Activated T-cell treated with anti-CD3 and anti-CD28 coated beads, Interleukin-2, amount 50 U/mL, for 4 hours (primary cell): Measurements from ENCODE around the gene NKPD1. TPM values are rescaled to one million over a fixed set of nuclear protein-coding genes. Genes with fewer than 3 reads are reported as not detected.
A peak's percentile ranks its signal among the peaks of the same experiment; 100 is the strongest.

Experiments used
- ATAC-seq, 2 donors: fragments of 200-7000 bp; cut with Tn5 transposase; one replicate each; pipeline ENCODE4 v1.10.0; 2021
- DNase-seq: peaks from one replicate; pipeline ENCODE4 v3.0.0-alpha.2; 2020
- H3K27me3 Mint-ChIP-seq: one replicate; pipeline ENCODE4 v1.8.0; 2021; ENCODE audit warnings: low read depth, mixed read lengths
- H3K36me3 Mint-ChIP-seq: one replicate; pipeline ENCODE4 v1.8.0; 2022; ENCODE audit warnings: mixed read lengths; ENCODE audit not compliant: insufficient read depth
- H3K4me1 Mint-ChIP-seq: one replicate; pipeline ENCODE4 v1.8.0; 2021; ENCODE audit warnings: low read depth, mixed read lengths
- H3K4me3 Mint-ChIP-seq: one replicate; pipeline ENCODE4 v1.8.0; 2021; ENCODE audit warnings: mild to moderate bottlenecking, moderate library complexity, mixed read lengths
- H3K9me3 Mint-ChIP-seq: one replicate; pipeline ENCODE4 v1.8.0; 2021; ENCODE audit warnings: mixed read lengths
- total RNA-seq, 3 donors: library from RNA; stranded (reverse); gene quantifications; one replicate each; pipeline ENCODE4 v1.2.1, GENCODE V29; 2021

Gene NKPD1
- total RNA-seq, 3 donors from 2014 or later: 0.30 to 0.45 (median 0.33) TPM

- Mint-ChIP-seq H3K4me3 (peak overlapping the region; percentile 58), H3K4me1 (peaks cover 22% of the 10 kb centered on the region)
- ATAC-seq: peak; percentile 51 to 52
Observed at GRCh38 chr19:45153339-45154063, 7.3 kb downstream of the NKPD1 start.

GRCh38 chr19:45152504-45153338 is 8.1 kb downstream of the NKPD1 start:
- Mint-ChIP-seq H3K4me3 (peak overlapping the region; percentile 64), H3K27me3 (peaks cover 24% of the 10 kb centered on the region), H3K4me1 (peaks cover 22% of the 10 kb centered on the region), H3K36me3 (no peaks in the 10 kb centered on the region), H3K9me3 (no peaks in the 10 kb centered on the region)
- DNase-seq: peak; percentile 48
- ATAC-seq: peak; percentile 41 to 53

More at GRCh38 chr19:45153339-45154063, 7.3 kb downstream of the NKPD1 start:
- H3K27me3 Mint-ChIP-seq: peaks cover 31% of the 10 kb centered on the region
- H3K36me3 Mint-ChIP-seq: no peaks in the 10 kb centered on the region
- no peaks in the 10 kb centered on the region for H3K9me3 Mint-ChIP-seq
- DNase-seq: peak; percentile 47

GRCh38 chr19:45151821-45152503 is 8.8 kb downstream of the NKPD1 start:
- DNase-seq (no peak), ATAC-seq (peak in 1 of 2 donors; percentile 3)
- Mint-ChIP-seq H3K36me3 (no peaks in the 10 kb centered on the region), H3K27me3 (peaks cover 20% of the 10 kb centered on the region), H3K4me3 (peak overlapping the region; percentile 26), H3K9me3 (no peaks in the 10 kb centered on the region), H3K4me1 (peaks cover 22% of the 10 kb centered on the region)

- no peaks in the 10 kb centered on the region for H3K36me3 Mint-ChIP-seq
- ATAC-seq (no peak), DNase-seq (no peak)
- peaks cover 19% of the 10 kb centered on the region for H3K27me3 Mint-ChIP-seq
- H3K4me1 Mint-ChIP-seq: peaks cover 22% of the 10 kb centered on the region
- H3K9me3 Mint-ChIP-seq: no peaks in the 10 kb centered on the region
- no peak overlapping the region for H3K4me3 Mint-ChIP-seq
Observed at GRCh38 chr19:45151320-45151719, 9.5 kb downstream of the NKPD1 start.

- H3K36me3 Mint-ChIP-seq: no peaks in the 10 kb centered on the region
- H3K4me3 Mint-ChIP-seq: no peak overlapping the region
- H3K27me3 Mint-ChIP-seq: peaks cover 19% of the 10 kb centered on the region
- DNase-seq (no peak), ATAC-seq (no peak)
- no peaks in the 10 kb centered on the region for H3K9me3 Mint-ChIP-seq
- peaks cover 22% of the 10 kb centered on the region for H3K4me1 Mint-ChIP-seq
Observed at GRCh38 chr19:45150751-45151281, 10.0 kb downstream of the NKPD1 start.

GRCh38 chr19:45150180-45150579 is 10.6 kb downstream of the NKPD1 start:
- Mint-ChIP-seq H3K36me3 (no peaks in the 10 kb centered on the region), H3K4me3 (no peak overlapping the region), H3K27me3 (peaks cover 16% of the 10 kb centered on the region), H3K4me1 (peaks cover 22% of the 10 kb centered on the region), H3K9me3 (no peaks in the 10 kb centered on the region)
- DNase-seq (no peak), ATAC-seq (no peak)

GRCh38 chr19:45149129-45149528 is 11.7 kb downstream of the NKPD1 start:
- peaks cover 20% of the 10 kb centered on the region for H3K4me1 Mint-ChIP-seq
- H3K4me3 Mint-ChIP-seq: no peak overlapping the region
- no peaks in the 10 kb centered on the region for H3K36me3 Mint-ChIP-seq
- ATAC-seq (no peak), DNase-seq (no peak)
- peaks cover 11% of the 10 kb centered on the region for H3K27me3 Mint-ChIP-seq
- H3K9me3 Mint-ChIP-seq: no peaks in the 10 kb centered on the region

GRCh38 chr19:45147835-45148676 is 12.7 kb downstream of the NKPD1 start:
- Mint-ChIP-seq H3K4me1 (peaks cover 15% of the 10 kb centered on the region), H3K27me3 (peaks cover 7% of the 10 kb centered on the region), H3K4me3 (no peak overlapping the region), H3K36me3 (peaks cover under 1% of the 10 kb centered on the region), H3K9me3 (no peaks in the 10 kb centered on the region)
- ATAC-seq (no peak), DNase-seq (no peak)

- H3K36me3 Mint-ChIP-seq: peaks cover 8% of the 10 kb centered on the region
- H3K4me1 Mint-ChIP-seq: peaks cover 10% of the 10 kb centered on the region
- peaks cover 2% of the 10 kb centered on the region for H3K27me3 Mint-ChIP-seq
- no peaks in the 10 kb centered on the region for H3K9me3 Mint-ChIP-seq
- ATAC-seq: no peak
- no peak overlapping the region for H3K4me3 Mint-ChIP-seq
- no peak for DNase-seq
Observed at GRCh38 chr19:45146741-45147205, 14.0 kb downstream of the NKPD1 start.

- Mint-ChIP-seq H3K9me3 (no peaks in the 10 kb centered on the region), H3K36me3 (peaks cover 10% of the 10 kb centered on the region), H3K27me3 (no peaks in the 10 kb centered on the region), H3K4me1 (peaks cover 6% of the 10 kb centered on the region), H3K4me3 (no peak overlapping the region)
- ATAC-seq: no peak
- no peak for DNase-seq
Observed at GRCh38 chr19:45146251-45146650, 14.5 kb downstream of the NKPD1 start.

- ATAC-seq (no peak), DNase-seq (no peak)
- Mint-ChIP-seq H3K4me3 (no peak overlapping the region), H3K27me3 (no peaks in the 10 kb centered on the region), H3K36me3 (peaks cover 11% of the 10 kb centered on the region), H3K9me3 (no peaks in the 10 kb centered on the region), H3K4me1 (peaks cover 6% of the 10 kb centered on the region)
Observed at GRCh38 chr19:45145270-45146189, 15.3 kb downstream of the NKPD1 start.

- Mint-ChIP-seq H3K4me3 (no peak overlapping the region), H3K9me3 (no peaks in the 10 kb centered on the region), H3K27me3 (no peaks in the 10 kb centered on the region), H3K4me1 (peaks cover 6% of the 10 kb centered on the region), H3K36me3 (peaks cover 11% of the 10 kb centered on the region)
- DNase-seq (no peak), ATAC-seq (no peak)
Observed at GRCh38 chr19:45144431-45145269, 16.1 kb downstream of the NKPD1 start.
